H1 (cell line): Measurements from ENCODE around the gene ATP13A3. TPM values are rescaled to one million over a fixed set of nuclear protein-coding genes. Genes with fewer than 3 reads are reported as not detected.

Experiments used
- CTCF ChIA-PET: fragments of 300-600 bp; sonication (Branson Sonifier 250); formaldehyde crosslinking; loops from one replicate; lab custom pipeline; 2021; ENCODE audit not compliant: partially characterized antibody; lab: Charles Lee
- POLR2A ChIA-PET: fragments of 300-600 bp; sonication (Branson Sonifier 250); formaldehyde crosslinking; loops from one replicate; lab custom pipeline; 2021; ENCODE audit warnings: inconsistent platforms; ENCODE audit not compliant: partially characterized antibody; lab: Charles Lee
- DNase-seq, 2 experiments: peaks; one replicate each; pipeline versions ENCODE4 v3.0.0 to v3.0.0-alpha.2; 2010 to 2022; ENCODE audit warnings: low spot score in 2 of 2, low read depth in 1 of 2, mixed read lengths in 1 of 2
- FAIRE-seq: peaks from 2 replicates; lab custom pipeline; 2011; peaks lifted over from hg19 to GRCh38; lab: Jason Lieb, UNC
- H2AFZ ChIP-seq: 2 replicates; pipeline ENCODE4 v1.8.1; 2012; ENCODE audit warnings: low read length, inconsistent platforms
- H2AK5ac ChIP-seq: 2 replicates; pipeline ENCODE4 v1.6.1; 2013; ENCODE audit warnings: low read depth, low read length
- H2BK120ac ChIP-seq: replicated peaks from 2 replicates; pipeline ENCODE3; 2013; ENCODE audit warnings: low read depth, low read length, inconsistent platforms
- H2BK12ac ChIP-seq: 2 replicates; pipeline ENCODE4 v1.6.1; 2013; ENCODE audit warnings: low read depth, low read length
- H2BK15ac ChIP-seq: 2 replicates; pipeline ENCODE4 v1.6.1; 2013; ENCODE audit warnings: low read length
- H2BK20ac ChIP-seq: 2 replicates; pipeline ENCODE4 v1.6.1; 2013; ENCODE audit warnings: low read length
- H2BK5ac ChIP-seq: 2 replicates; pipeline ENCODE4 v1.6.1; 2013; ENCODE audit warnings: low read depth, low read length
- H3K14ac ChIP-seq: 2 replicates; pipeline ENCODE4 v1.6.1; 2013; ENCODE audit warnings: inconsistent platforms; ENCODE audit not compliant: insufficient read length
- H3K18ac ChIP-seq: 2 replicates; pipeline ENCODE4 v1.6.1; 2013; ENCODE audit warnings: low read length; ENCODE audit errors: extremely low read depth
- H3K23ac ChIP-seq: 2 replicates; pipeline ENCODE4 v1.6.1; 2013; ENCODE audit warnings: inconsistent platforms; ENCODE audit not compliant: insufficient read length
- H3K23me2 ChIP-seq: 2 replicates; pipeline ENCODE4 v1.6.1; 2013; ENCODE audit warnings: low read depth, low read length
- H3K27ac ChIP-seq: 2 replicates; pipeline ENCODE4 v1.6.1; 2011; ENCODE audit warnings: low read depth, low read length, inconsistent platforms
- H3K27me3 ChIP-seq, 4 experiments: replicated peaks in 1 of 4; 1 replicate in 1 of 4; 2 replicates in 3 of 4; pipeline versions ENCODE4 v1.6.1 to v1.8.1; 2011 to 2013; ENCODE audit warnings: low read length in 3 of 4, mild to moderate bottlenecking in 3 of 4, inconsistent platforms in 2 of 4, mixed read lengths in 2 of 4, moderate library complexity in 1 of 4; ENCODE audit not compliant: control insufficient read depth in 3 of 4, insufficient read depth in 3 of 4; ENCODE audit errors: extremely low read depth in 1 of 4
- H3K36me3 ChIP-seq, 4 experiments: 2 replicates each; pipeline versions ENCODE4 v1.6.1 to v1.8.1; 2011 to 2013; ENCODE audit warnings: mild to moderate bottlenecking in 4 of 4, low read length in 3 of 4, moderate library complexity in 2 of 4, control low read depth in 1 of 4, inconsistent platforms in 1 of 4; ENCODE audit not compliant: insufficient read depth in 4 of 4, control insufficient read depth in 2 of 4
- H3K4ac ChIP-seq: replicated peaks from 2 replicates; pipeline ENCODE3; 2013; ENCODE audit warnings: low read length, low read depth, mixed read lengths, inconsistent platforms; ENCODE audit not compliant: insufficient read length
- H3K4me1 ChIP-seq, 4 experiments: replicated peaks in 1 of 4; 1 replicate in 1 of 4; 2 replicates in 3 of 4; pipeline versions ENCODE4 v1.6.1 to v1.8.1; 2011 to 2013; ENCODE audit warnings: low read length in 3 of 4, inconsistent platforms in 2 of 4, mixed read lengths in 1 of 4; ENCODE audit not compliant: insufficient read depth in 4 of 4, control insufficient read depth in 3 of 4
- H3K4me2 ChIP-seq, 2 experiments: 2 replicates each; pipeline versions ENCODE4 v1.6.1 to v1.8.1; 2011 to 2013; ENCODE audit warnings: low read depth in 2 of 2, low read length in 2 of 2, control low read depth in 1 of 2, inconsistent platforms in 1 of 2, mild to moderate bottlenecking in 1 of 2; ENCODE audit not compliant: insufficient read depth in 1 of 2
- H3K4me3 ChIP-seq, 4 experiments: fragments of 200-600, 300-600 bp in 1 of 4; sonication (generic), shearing (Covaris generic), sonication (Bioruptor Twin) in 1 of 4; 2 replicates each; pipeline versions ENCODE4 v1.5.1 to v1.8.1; 2011 to 2016; ENCODE audit warnings: low read length in 4 of 4, low read depth in 3 of 4, control low read depth in 2 of 4, inconsistent platforms in 2 of 4, mild to moderate bottlenecking in 2 of 4, mixed read lengths in 1 of 4, moderate library complexity in 1 of 4; ENCODE audit not compliant: insufficient read depth in 2 of 4; ENCODE audit errors: extremely low read depth in 1 of 4
- H3K56ac ChIP-seq: replicated peaks from 2 replicates; pipeline ENCODE3; 2013; ENCODE audit warnings: low read depth, mild to moderate bottlenecking, mixed read lengths, low read length, inconsistent platforms; ENCODE audit not compliant: insufficient read length
- H3K79me1 ChIP-seq: 2 replicates; pipeline ENCODE4 v1.6.1; 2013; ENCODE audit warnings: low read depth, low read length, control low read depth
- H3K79me2 ChIP-seq, 2 experiments: 2 replicates each; pipeline versions ENCODE4 v1.6.1 to v1.8.1; 2012 to 2013; ENCODE audit warnings: low read length in 2 of 2, mild to moderate bottlenecking in 2 of 2, inconsistent platforms in 1 of 2; ENCODE audit not compliant: insufficient read depth in 2 of 2, control insufficient read depth in 1 of 2
- H3K9ac ChIP-seq, 4 experiments: replicated peaks in 1 of 4; 1 replicate in 1 of 4; 2 replicates in 3 of 4; pipeline versions ENCODE4 v1.6.1 to v1.8.1; 2011 to 2013; ENCODE audit warnings: low read depth in 3 of 4, low read length in 3 of 4, control low read depth in 2 of 4, mild to moderate bottlenecking in 2 of 4, moderate library complexity in 2 of 4, inconsistent platforms in 1 of 4; ENCODE audit errors: extremely low read depth in 1 of 4
- H3K9me3 ChIP-seq, 2 experiments: 2 replicates each; pipeline versions ENCODE4 v1.6.1 to v1.8.1; 2012 to 2013; ENCODE audit warnings: mild to moderate bottlenecking in 2 of 2, moderate library complexity in 2 of 2, control low read depth in 1 of 2, inconsistent platforms in 1 of 2, low read depth in 1 of 2, low read length in 1 of 2, mixed read lengths in 1 of 2; ENCODE audit not compliant: insufficient read depth in 2 of 2
- H4K20me1 ChIP-seq, 2 experiments: replicated peaks in 1 of 2; 2 replicates each; pipeline versions ENCODE3 to v1.8.1; 2011 to 2013; ENCODE audit warnings: inconsistent platforms in 2 of 2, low read length in 2 of 2, mild to moderate bottlenecking in 1 of 2; ENCODE audit not compliant: insufficient read depth in 2 of 2, control insufficient read depth in 1 of 2
- H4K5ac ChIP-seq: 2 replicates; pipeline ENCODE4 v1.6.1; 2013; ENCODE audit warnings: low read length, low read depth, mixed read lengths, inconsistent platforms; ENCODE audit not compliant: insufficient read length
- H4K8ac ChIP-seq: 2 replicates; pipeline ENCODE4 v1.8.0; 2013; ENCODE audit warnings: mild to moderate bottlenecking, moderate library complexity, low read length, inconsistent platforms; ENCODE audit not compliant: insufficient read depth; ENCODE audit errors: extremely low read depth
- H4K91ac ChIP-seq: replicated peaks from 2 replicates; pipeline ENCODE3; 2013; ENCODE audit warnings: low read length, mixed read lengths, inconsistent platforms; ENCODE audit not compliant: insufficient read length
- EGR1 ChIP-seq: IDR thresholded peaks from 2 replicates; pipeline ENCODE4 v1.6.1; 2011; ENCODE audit warnings: low read depth, low read length, borderline replicate concordance
- POU5F1 ChIP-seq: IDR thresholded peaks from 2 replicates; pipeline ENCODE4 v1.6.1; 2011; ENCODE audit warnings: low read depth, mild to moderate bottlenecking, low read length, moderate library complexity
- RFX5 ChIP-seq: IDR thresholded peaks from 2 replicates; pipeline ENCODE4 v1.6.1; 2011; ENCODE audit warnings: low read depth, low read length, improper control_type of control experiment, borderline replicate concordance
- TEAD4 ChIP-seq: IDR thresholded peaks from 2 replicates; pipeline ENCODE4 v1.6.1; 2012; ENCODE audit warnings: low read depth, low read length, inconsistent platforms, mixed read lengths
- WGBS, 2 experiments: shearing (Covaris generic) in 1 of 2; methylation state at CpG; one replicate each; pipeline versions ENCODE4 v1.1.6 to v1.1.7; 2013 to 2015; ENCODE audit warnings: low lambda C conversion rate in 2 of 2, mixed read lengths in 2 of 2, inconsistent platforms in 1 of 2, low coverage in 1 of 2, missing lambda C conversion rate in 1 of 2; ENCODE audit not compliant: insufficient replicate concordance in 2 of 2, insufficient coverage in 1 of 2, insufficient read length in 1 of 2; ENCODE audit errors: extremely low coverage in 1 of 2, missing lambda C conversion rate in 1 of 2; 5-methylcytosine and 5-hydroxymethylcytosine counted together
- polyA plus RNA-seq, 7 experiments: library from polyadenylated mRNA; depleted of rRNA in 3 of 7; stranded (reverse) in 5 of 7; unstranded in 2 of 7; fragments of >200 nt in 5 of 7; fragments of 200-250 nt in 2 of 7; gene quantifications; 1 replicate in 5 of 7; 2 replicates in 1 of 7; 4 replicates in 1 of 7; pipeline versions ENCODE4 v1.2.1 to v1.2.3, GENCODE V29; 2011 to 2013; ENCODE audit warnings: missing spikeins in 2 of 7, mixed read lengths in 2 of 7
- total RNA-seq: library from RNA; stranded (reverse); fragmentation: NEBNext Ultra II Directional; extraction: Animal tissue kit (Norgen Biotek cat#: 25700); gene quantifications from 2 replicates; pipeline ENCODE4 v1.2.1, GENCODE V29; 2021

ATP13A3 gene
- total and polyA plus RNA-seq, 2 of the 8 experiments (the other 6 are each of a cell fraction or from before 2014, with no cell fraction given) = 18.6 to 92.2 TPM

GRCh38 chr3:194384156-194384555 is 102.6 kb downstream of the ATP13A3 start:
- peaks cover 0 to 10% (median 6%) of the 10 kb centered on the region in 4 experiments; a peak in 6 of 7 replicates for H3K4me1 ChIP-seq
- H2BK20ac ChIP-seq = no peak overlapping the region
- H2AK5ac ChIP-seq = no peak overlapping the region
- WGBS, 2 experiments = 95% methylated on average over 6 of the region's 6 CpGs; no CpG with 5 or more reads in 1 of the 2 experiments
- DNase-seq = peak in 1 of 2 experiments; percentile 47
- no peak overlapping the region for H2AFZ ChIP-seq
- no peak overlapping the region for H3K56ac ChIP-seq
- no peaks in the 10 kb centered on the region for H3K36me3 ChIP-seq
- H3K79me2 ChIP-seq = no peaks in the 10 kb centered on the region
- H2BK12ac ChIP-seq = no peak overlapping the region
- H4K20me1 ChIP-seq = no peaks in the 10 kb centered on the region
- H2BK5ac ChIP-seq = no peak overlapping the region
- no peak overlapping the region for H4K8ac ChIP-seq
- H3K4me2 ChIP-seq = no peak overlapping the region
- ChIA-PET CTCF (interaction anchor here (0.6 to 1.7 kb wide), 3 partner anchors 16 to 580 kb away, joined by 3 to 4 read pairs (median 3); no protein-coding TSS in a partner anchor), POLR2A (no interaction called here)
- no peak overlapping the region for H3K18ac ChIP-seq
- no peaks in the 10 kb centered on the region for H3K79me1 ChIP-seq
- H4K91ac ChIP-seq = no peak overlapping the region
- H3K27me3 ChIP-seq = no peaks in the 10 kb centered on the region; a peak in 1 of 7 replicates
- FAIRE-seq = no peak
- no peak overlapping the region for H3K4ac ChIP-seq
- no peak overlapping the region for H3K9ac ChIP-seq
- H3K9me3 ChIP-seq = no peaks in the 10 kb centered on the region
- H2BK15ac ChIP-seq = no peak overlapping the region
- no peak overlapping the region for H4K5ac ChIP-seq
- H3K23me2 ChIP-seq = no peaks in the 10 kb centered on the region
- no peak overlapping the region for H3K23ac ChIP-seq
- H2BK120ac ChIP-seq = no peak overlapping the region
- H3K4me3 ChIP-seq = no peak overlapping the region
- no peak overlapping the region for H3K14ac ChIP-seq
- no peak overlapping the region for H3K27ac ChIP-seq
- TF ChIP-seq RFX5 (no peak), TEAD4 (no peak), POU5F1 (no peak), EGR1 (no peak)
- TF ChIP-seq, all 59 proteins: peak for 0
